ENCODE measurements around the gene LGI2.

DNA sequence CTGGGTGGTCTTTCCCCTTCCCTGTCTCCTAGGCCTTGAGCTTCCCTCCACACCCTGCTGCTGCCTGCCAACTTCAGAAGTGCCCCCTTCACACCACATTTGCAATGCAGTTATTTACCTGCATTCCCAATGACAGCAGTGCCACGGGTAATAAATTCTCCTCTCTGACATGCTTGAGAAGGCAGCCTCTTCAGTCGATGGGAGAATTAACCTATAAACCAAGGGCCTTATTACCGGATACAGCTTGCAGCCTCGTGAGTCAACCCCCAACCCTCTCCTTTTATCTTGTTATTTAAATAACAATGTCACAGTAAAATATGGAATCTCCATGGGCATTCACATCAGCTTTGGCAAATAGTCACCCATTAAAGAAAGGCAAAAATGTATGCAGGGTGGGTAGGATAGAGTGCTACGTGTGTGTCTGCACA, 34.7 kb upstream of the LGI2 start:
- TF ChIP-seq CTCF (IDR thresholded peaks at IDR 0.05) (no peak), POLR2A (IDR thresholded peaks at IDR 0.05; ENCODE audit: low read depth) (no peak), EP300 (IDR thresholded peaks at IDR 0.05) (no peak)

Measured in esophagus muscularis mucosa (tissue), 4 donors.